ENCODE data around the gene ATG16L2. TPM values are rescaled to one million over a fixed set of nuclear protein-coding genes. Genes with fewer than 3 reads are reported as not detected.
"Not testable (repeated sequence)": the region's sequence is repeated elsewhere in the genome, so short reads cannot be mapped to it uniquely, and the experiment has no call there.

The ATG16L2 gene
- total RNA-seq, 1 donor from 2014 or later = 110 TPM

DNA sequence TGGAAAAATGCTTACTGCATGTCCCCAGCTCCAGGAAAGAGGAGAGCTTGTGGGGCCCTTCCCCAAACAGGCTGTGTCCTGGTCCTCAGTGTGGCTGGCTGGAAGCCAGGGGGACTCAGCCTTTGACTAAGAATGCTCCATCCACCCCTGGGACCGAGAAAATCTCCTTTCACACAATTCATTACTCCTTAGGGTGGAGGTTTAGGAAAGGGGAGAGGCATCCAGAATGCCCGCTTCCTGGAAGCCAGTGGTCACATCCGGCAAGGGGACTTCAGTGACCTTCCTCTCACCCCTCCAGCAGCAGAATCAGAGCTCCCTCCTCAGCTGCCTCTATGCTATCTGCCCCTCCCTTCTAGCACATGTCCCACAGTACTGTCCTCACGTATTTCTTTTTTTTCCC, 21.9 kb downstream of the ATG16L2 start:
- intact Hi-C loops (cut with micrococcal nuclease) = no loop called here

DNA sequence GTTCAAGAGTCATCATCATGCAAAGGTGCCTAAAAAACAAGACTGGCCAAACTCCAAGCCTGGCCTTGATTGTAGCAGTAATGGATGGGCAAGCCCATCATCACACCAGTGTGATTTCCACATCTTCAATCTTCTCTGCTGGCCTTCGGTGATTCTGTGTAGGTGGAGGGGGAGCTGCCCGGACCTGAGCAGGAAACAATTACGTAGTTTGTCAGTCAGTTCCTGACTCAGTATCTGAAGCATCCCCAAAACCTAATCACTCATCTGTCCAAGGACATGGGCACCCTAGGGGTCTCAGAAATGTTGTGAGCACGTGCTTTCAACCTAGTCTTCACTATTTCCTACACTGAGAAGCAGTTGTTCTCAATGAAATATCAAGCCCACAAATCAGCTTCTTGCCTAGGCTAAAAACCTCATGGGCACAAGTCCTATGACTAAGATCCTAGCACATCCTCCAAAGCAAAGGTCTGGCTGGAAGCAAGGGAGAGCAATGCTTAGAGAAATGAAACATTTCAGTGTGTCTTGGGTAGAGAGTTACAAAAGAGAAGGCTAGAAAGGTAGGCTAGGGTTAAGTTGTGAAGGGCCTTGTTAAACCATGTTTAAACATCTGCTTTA, 24.6 kb downstream of the ATG16L2 start:
- intact Hi-C loops (cut with micrococcal nuclease) = no loop called here

DNA sequence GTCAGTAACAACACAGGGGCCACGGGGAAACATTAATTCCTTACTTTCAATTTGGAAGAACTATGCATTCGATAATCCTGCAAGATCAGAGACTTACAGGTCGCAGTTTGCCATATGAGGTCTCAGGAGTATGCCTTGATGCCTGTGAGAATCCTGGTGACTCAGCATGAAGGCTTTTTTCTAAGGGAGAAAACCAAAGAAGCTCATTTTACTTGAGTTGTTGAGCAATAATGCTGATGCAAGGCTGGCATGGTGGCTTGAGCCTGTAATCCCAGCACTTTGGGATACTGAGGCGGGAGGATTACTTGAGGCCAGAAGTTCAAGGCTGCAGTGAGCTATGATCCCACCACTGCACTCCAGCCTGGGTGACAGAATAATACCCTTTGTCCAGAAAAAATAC, 26.6 kb downstream of the ATG16L2 start:
- intact Hi-C loops (cut with micrococcal nuclease) = no loop called here

DNA sequence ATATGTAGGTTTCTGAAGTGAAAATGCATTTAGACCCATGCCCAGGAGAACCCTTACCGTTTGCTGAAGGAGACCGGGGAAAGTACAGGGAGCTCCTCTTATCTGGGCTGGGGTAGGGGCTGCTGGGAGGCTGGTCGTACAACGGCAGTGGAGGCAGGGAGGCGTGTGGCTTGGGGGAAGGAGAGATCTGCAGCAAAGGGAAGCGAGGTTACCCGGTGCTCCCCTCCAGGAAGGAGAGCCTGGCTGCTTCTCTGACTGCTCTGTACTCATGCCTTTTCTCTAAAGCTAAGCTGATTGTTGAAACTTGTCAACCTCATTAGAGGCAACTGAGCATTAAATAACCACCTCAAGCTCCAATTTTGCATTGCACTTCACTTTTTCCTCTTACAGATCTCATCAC, 27.2 kb downstream of the ATG16L2 start:
- intact Hi-C loops (cut with micrococcal nuclease) = no loop called here

DNA sequence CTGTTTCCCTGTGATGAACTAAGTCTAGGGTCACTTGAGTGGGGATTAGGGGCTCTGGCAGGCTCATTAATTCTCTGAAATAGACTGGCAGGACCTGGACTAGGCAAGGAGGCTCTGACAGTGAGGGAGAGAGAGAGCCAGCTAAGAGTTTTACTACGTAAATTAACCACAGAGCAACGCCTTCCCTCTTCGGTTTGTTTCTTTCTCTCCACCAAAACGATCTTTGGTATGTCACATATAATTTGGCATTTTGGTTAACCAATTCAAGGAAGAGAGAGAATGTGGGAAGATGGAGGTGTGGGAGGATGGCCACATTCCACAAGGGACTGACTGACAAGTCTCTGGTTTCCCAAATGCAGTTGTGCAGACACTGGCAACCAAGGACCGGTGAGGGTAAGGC, 27.9 kb downstream of the ATG16L2 start:
- intact Hi-C loops (cut with micrococcal nuclease) = no loop called here

DNA sequence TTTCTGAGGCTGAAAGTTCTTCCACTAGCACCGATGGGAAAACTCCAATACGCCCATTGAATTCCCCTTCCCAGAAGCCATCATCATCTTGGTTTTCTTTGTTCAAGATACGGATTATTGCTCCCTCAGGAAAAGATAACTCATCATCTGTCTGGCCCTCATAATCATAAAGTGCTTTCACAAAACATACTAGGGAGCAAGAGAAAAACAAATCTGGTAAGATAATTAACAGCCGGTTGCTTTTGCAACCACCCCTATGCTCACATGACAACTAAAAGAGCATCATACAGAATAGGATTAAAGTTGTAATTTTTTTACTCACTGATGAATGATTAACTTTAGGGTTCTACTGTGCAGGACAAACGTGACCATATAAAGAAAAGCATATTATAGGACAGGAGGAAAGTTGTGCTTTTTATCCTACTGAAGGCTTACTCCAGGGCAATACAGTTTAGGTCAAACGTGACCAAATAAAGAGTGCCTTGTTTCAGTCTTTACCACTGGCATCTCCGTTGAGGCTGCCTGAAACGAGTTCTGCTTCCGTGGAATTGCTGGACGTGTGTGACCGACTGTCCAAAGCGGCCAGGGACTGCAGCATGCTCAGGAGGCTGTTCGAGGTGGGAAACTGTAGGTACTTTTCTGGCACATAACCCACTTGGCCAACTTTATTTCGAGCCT, 28.6 kb downstream of the ATG16L2 start:
- intact Hi-C loops (cut with micrococcal nuclease) = no loop called here

DNA sequence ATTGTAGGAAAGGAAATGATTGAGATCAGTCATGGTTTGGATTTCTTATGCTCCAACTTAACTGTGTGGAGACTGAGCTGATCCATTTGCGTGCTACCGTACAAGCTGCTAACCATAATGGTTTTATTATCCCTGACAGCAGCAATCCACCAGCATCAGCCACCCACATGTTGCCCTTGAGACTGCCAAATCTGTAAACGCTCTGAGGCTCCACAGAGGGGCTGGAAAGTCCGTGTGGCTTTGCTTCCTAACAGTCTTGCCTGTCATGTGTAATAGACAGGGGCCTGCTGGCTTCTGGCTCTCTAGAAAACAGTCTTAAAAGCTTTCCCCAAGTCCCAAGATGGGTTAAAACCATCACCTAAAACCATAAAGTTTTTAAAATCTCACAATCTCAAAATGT, 30.1 kb downstream of the ATG16L2 start:
- intact Hi-C loops (cut with micrococcal nuclease) = no loop called here

DNA sequence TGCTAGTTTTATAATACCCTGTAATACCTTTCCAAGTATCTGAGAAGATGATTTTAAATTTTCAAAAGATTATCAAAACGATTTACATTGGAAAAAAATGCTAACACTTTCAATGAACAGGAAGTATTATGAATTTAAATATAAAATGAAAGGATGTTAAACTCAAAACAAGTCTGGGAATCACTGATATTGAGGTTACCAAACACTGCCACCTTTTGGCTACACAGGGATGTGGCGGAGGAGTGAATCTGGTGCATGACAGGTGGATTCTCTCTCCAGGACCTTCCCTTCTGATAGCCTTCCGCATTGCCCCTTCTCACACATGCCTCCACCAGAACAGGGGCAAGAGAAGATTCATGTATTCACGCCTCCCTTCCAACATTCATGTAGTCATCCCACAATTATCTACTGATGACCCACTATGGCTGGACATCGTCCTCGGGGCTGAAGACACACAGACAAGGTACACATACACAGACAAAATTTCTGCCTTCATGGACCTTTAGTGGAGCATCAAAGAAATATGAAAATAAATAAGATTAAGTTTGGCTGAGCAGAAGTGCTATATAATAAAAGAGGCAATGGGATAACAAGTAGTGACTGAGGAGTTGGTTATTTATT, 34.7 kb downstream of the ATG16L2 start:
- intact Hi-C loops (cut with micrococcal nuclease) = loop anchor here (1.0 kb wide), 2 partner anchors 124 to 329 kb away; no protein-coding TSS in a partner anchor

DNA sequence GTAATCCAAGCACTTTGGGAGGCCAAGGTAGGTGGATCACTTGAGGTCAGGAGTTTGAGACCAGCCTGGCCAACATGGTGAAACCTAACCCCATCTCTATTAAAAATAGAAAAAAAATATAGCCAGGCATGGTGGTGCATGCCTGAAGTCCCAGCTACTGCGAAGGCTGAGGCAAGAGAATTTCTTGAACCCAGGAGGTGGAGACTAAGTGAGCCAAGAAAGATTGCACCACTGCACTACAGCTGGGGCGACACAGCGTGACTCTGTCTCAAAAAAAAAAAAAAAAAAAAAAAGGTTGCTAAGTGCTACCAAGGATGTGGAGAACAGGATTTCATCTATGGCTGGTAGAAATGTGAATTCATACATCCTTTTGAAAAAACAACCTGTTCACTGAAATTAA, 36.6 kb downstream of the ATG16L2 start:
- intact Hi-C loops (cut with micrococcal nuclease) = no loop called here

DNA sequence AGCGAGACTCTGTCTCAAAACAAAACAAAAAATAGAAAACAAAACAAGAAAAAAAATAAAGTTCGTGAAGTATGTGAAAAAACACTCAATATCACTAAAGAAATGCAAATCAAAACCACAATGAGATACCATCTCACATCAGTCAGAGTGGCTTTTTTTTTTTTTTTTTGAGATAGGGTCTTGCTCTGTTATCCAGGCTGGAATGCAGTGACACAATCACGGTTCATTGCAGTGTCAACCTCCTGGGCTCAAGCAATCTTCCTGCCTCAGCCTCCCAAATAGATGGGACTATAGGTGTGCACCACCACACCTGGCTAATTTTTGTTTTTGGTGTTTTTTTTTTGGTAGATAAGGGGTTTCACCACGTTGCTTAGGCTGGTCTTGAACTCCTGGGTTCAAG, 37.5 kb downstream of the ATG16L2 start:
- intact Hi-C loops (cut with micrococcal nuclease) = no loop called here

DNA sequence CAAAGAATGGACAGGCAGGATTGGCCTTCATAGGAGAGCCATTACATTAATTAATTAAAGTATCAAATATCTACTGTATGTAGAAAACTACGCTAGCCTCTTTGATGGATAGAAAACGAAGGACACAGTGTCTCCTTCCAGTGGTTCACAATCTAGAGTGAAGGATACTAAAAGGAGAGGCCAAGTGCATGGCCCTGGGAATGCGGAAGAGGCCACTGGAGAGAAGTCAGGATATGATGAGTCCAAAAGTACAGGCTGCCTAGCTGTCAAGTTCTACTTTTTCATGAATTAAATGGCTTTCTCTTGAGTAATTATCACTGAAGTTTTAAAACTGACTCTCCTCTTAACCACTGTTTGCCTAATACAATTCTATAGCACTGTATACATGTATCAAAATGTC, 41.9 kb downstream of the ATG16L2 start:
- intact Hi-C loops (cut with micrococcal nuclease) = no loop called here

DNA sequence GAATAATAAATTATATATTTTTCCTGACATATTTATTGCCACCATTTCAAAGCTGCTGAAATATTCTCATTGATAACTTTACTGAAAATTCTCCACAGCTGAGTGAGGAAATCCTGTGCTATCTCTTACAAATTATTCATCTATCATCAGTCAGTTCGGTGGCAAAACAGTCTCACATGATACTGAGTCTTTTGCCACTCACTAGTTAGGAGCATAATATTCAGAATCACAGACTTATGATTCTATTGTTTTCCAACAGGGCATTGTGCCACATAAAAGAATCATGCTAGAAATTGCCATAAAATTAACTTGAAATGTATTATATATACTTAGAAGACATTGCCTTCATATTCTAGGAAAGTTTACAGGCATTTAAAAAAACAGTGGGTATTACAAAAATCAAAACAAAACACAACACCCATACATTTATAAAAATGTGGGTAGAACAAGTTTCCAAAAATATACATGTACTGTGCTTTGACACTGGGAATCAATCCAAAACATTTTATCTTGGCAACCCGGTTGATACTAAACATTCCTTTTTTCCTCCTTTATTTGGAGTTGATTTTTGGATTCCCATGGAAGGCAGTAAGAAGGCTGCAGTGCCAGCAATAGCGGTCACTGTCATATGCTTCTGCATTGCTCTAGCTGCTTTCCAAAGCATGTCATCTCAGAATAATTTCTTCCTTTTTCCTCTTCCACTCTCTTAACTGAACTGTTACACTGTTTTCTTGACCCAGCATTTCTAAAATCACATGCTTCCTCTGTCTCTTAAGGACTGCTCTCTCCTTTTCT, 42.5 kb downstream of the ATG16L2 start:
- intact Hi-C loops (cut with micrococcal nuclease) = no loop called here

DNA sequence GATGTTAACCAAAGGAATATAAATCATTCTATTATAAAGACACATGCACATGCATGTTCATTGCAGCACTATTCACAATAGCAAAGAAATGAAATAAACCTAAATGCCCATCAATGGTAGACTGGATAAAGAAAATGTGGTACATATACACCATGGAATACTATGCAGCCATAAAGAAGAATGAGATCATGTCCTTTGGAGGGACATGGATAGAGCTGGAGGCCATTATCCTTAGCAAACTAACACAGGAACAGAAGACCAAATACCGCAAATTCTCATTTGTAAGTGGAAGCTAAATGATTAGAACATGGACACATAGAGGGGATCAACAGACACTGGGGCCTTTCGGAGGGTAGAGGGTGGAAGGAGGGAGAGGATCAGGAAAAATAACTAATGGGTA, 44.1 kb downstream of the ATG16L2 start:
- intact Hi-C loops (cut with micrococcal nuclease) = not testable (repeated sequence)

DNA sequence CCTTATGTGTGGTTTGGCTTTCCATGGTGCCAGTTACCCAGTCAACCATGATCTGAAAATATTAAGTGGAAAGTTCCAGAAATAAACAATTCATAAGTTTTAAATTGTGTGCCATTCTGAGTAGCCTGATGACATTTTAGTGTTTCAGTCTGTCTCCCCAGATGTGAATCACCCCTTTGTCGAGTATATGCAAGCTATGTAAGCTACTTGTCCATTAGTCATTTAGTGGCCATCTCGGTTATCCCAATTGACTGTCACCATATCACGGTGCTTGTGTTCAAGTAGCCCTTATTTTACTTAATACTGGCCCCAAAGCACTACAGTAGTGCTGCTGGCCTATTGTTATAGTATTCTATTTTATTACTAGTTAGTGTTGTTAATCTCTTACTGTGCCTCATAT, 44.9 kb downstream of the ATG16L2 start:
- intact Hi-C loops (cut with micrococcal nuclease) = no loop called here

DNA sequence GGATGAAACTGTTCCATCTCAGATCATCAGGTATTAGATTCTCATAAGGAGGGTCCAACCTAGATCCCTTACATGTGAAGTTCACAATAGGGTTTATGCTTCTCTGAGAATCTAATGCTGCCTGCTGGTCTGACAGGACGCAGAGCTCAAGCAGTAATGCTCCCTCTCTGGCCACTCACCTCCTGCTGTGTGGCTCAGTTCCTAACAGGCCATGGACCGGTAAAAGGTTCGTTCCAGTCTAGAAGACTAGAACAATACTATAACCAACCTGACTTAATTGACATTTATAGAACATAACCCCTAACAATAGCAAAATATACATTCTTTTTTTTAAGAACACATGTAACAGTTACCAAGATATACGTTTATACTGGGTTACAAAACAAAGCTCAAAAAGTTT, 45.8 kb downstream of the ATG16L2 start:
- intact Hi-C loops (cut with micrococcal nuclease) = no loop called here

DNA sequence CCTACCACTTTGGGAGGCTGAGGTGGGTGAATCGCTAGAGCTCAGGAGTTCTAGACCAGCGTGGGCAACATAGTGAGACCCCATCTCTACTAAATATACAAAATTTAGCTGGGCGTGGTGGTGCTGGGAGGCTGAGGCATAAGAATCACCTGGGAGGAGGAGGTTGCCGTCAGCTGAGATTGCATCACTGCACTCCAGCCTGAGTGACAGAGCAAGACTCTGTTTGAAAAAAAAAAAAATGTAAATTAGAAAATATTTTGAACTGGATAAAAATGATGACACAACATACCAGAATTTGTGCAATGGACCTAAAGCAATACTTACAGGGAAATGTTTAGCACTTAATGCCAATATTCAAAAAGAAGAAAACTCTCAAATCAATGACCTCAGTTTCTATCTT, 46.4 kb downstream of the ATG16L2 start:
- intact Hi-C loops (cut with micrococcal nuclease) = no loop called here

DNA sequence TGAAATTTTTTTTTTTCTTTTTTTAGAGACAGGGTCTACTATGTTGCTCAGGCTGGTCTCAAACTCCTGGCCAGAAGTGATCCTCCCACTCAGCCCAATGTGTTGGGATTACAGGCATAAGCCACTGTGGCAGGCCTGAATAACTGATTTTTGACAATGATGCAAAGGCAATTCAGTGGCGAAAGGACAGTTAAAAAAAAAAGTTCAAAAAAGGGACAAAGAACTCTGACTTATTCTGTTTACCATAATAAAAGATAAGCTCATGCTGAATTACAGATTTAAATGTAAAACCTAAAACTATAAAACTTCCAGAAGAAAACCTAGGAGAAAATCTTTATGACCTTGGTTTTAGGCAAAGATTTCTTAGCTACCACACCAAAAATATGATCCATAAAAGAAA, 48.9 kb downstream of the ATG16L2 start:
- intact Hi-C loops (cut with micrococcal nuclease) = no loop called here

DNA sequence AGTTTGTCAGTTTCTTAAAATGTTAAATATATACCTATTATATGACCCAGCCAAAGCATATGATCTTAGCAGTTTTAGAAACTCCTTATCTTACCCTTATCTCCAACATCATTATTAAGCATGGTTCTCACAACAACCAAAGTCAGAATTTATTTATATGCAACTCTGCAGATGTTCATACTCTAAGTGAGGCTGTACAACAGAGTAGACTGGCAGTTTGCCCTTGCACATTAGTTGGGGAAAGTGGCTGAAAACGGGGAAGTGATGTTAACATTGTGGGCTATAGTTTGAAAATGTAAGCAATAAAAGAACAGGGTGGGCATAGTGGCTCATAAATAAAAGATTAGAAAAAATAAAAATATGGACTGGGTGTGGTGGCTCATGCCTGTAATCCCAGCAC, 49.7 kb downstream of the ATG16L2 start:
- intact Hi-C loops (cut with micrococcal nuclease) = no loop called here

DNA sequence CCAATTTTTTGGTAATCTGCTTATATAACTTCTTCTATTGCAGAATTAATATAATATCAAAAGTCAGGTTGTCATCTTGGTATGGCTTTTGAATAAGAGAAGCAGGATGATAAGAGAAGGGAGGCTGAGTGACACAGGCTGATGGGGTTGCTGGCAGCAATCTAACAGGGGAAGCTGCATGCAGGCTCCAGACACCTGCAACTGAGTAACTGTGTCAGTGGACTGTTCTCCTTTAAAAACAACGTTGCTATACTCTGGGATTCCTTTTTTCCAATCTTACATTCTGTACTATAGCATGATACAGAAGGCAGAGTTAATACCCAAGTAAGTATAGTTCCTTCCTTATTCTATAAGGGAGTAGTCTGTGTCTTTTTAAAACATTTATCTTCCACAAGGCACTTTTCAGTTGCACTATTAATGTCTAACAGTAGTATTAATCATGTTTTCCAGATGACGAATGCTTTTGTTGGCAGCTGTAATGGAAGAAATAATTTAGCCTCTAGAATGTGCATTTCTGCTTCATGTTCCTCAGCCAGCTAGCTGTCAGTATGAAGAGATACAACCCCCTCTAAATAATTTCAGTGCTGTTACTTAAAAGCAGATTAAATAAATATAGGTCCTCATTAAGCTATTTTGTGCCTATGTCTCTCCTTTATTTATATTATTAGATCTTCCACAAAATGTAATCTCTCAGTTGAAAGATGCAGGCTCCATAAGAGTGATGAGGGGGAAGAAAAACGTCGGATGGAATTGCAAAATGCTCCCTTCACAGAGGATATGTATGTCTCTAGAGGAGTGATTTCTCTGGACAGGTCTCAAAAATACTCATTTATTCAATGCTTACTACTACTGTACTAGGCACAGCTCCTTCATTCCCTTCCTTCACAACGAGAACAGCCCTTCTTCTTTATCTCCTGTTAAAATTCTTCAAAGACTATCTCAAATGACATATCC, 50.8 kb downstream of the ATG16L2 start:
- intact Hi-C loops (cut with micrococcal nuclease) = no loop called here

DNA sequence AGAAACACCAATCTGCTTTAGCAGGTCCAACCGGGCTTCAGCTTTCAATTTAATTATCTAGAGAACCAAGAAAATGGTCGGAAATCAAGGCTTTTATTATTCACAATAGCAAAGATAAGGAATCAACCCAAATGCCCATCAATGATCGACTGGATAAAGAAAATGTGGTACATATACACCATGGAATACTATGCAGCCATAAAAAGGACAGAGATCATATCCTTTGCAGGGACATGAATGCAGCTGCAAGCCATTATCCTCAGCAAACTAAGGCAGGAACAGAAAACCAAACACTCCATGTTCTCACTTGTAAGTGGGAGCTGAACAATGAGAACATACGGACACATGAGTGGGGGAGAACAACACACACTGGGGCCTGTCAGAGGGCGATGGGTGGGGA, 53.8 kb downstream of the ATG16L2 start:
- intact Hi-C loops (cut with micrococcal nuclease) = no loop called here

DNA sequence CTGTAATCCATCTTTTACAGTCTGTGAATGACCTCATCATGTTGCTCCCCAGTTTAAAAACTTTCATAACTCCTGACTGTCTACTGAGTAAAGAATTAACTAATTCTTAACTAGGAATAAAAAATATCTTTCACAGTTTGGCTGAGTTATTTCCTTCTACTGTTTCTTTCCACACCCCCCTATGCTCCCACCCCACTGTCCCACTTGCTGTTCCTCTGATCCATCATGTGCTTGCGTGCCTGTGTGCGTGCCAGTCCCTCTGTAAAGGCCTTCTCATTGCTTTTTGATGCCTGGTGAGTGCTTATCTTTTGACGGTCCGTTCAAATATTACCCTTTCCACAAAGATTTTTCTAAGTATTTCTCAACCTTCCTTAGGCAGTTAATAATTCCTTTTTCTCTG, 55.6 kb downstream of the ATG16L2 start:
- intact Hi-C loops (cut with micrococcal nuclease) = no loop called here
